Activated naive CD4-positive, alpha-beta T cell treated with anti-CD3 and anti-CD28 coated beads for 36 hours (primary cell): ENCODE data around the gene GPR153. TPM values are rescaled to one million over a fixed set of nuclear protein-coding genes. Genes with fewer than 3 reads are reported as not detected.

Source experiments
- CTCF ChIA-PET: fragments of 350-600 bp; sonication (Branson Sonifier 250); formaldehyde crosslinking; loops from one replicate; lab custom pipeline; 2021; ENCODE audit warnings: antibody characterized with exemption; lab: Charles Lee
- DNase-seq: peaks from one replicate; pipeline ENCODE4 v3.0.0-alpha.2; 2020
- H3K27ac Mint-ChIP-seq: one replicate; pipeline ENCODE4 v1.8.0; 2021; ENCODE audit warnings: mild to moderate bottlenecking, mixed read lengths
- H3K27me3 Mint-ChIP-seq: one replicate; pipeline ENCODE4 v1.8.0; 2021; ENCODE audit warnings: low read depth, mixed read lengths
- H3K36me3 Mint-ChIP-seq: one replicate; pipeline ENCODE4 v1.8.0; 2021; ENCODE audit warnings: low read depth, mixed read lengths
- H3K4me1 Mint-ChIP-seq: one replicate; pipeline ENCODE4 v1.8.0; 2021; ENCODE audit warnings: low read depth, mixed read lengths
- H3K4me3 Mint-ChIP-seq: one replicate; pipeline ENCODE4 v1.8.0; 2021; ENCODE audit warnings: mild to moderate bottlenecking, moderate library complexity, mixed read lengths
- H3K9me3 Mint-ChIP-seq: one replicate; pipeline ENCODE4 v1.8.0; 2021; ENCODE audit warnings: mixed read lengths
- intact Hi-C: fragments of 100-400 bp; cut with micrococcal nuclease; formaldehyde crosslinking; loops from one replicate; pipeline ENCODE4 v1.15.1; 2023
- total RNA-seq, 2 experiments: library from RNA; stranded (reverse); gene quantifications; one replicate each; pipeline ENCODE4 v1.2.3, GENCODE V29; 2021

The GPR153 gene
- total RNA-seq, 2 experiments from 2014 or later: 0.07 TPM

GRCh38 chr1:6281511-6282402, 20.9 kb upstream of the GPR153 start:
- H3K4me1 Mint-ChIP-seq: no peaks in the 10 kb centered on the region
- H3K36me3 Mint-ChIP-seq: no peaks in the 10 kb centered on the region
- no peaks in the 10 kb centered on the region for H3K27me3 Mint-ChIP-seq
- no peaks in the 10 kb centered on the region for H3K9me3 Mint-ChIP-seq
- CTCF ChIA-PET: no interaction called here
- H3K27ac Mint-ChIP-seq: no peak overlapping the region
- H3K4me3 Mint-ChIP-seq: no peak overlapping the region
- DNase-seq: no peak
- intact Hi-C loops: no loop called here

DNA sequence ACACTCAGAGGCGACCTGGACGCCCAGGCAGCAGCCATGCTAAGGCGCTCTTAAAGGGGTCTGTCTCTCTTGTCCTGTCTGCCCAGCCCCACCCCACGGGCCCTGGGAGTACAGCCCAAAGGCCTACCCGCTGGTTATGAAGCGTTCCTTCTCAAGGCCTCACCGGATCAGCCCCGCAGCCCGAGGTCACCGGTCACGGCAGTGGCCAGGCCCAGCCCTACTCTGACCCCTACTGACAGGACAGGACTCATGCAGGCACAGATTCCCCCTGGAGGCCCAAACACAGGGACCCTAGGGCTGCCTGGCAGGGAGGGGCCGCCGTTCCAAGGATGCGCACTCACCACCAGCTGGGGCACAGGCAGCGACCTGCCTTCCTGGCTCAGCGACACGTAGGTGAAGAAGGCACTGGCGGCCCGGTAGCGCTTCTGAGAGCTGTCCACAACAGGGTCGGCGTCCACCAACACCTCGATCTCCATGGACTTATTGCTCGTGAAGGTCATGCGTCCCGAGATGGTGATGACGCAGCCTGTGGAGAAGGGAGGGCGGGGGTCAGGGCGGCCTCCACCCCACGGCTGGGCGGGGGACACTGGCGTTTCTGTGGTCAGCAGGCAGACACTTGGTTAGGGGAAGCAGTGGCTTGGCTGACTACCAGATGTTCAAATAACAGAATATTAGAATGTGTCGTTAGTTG, 20.0 kb upstream of the GPR153 start:
- no peak for DNase-seq
- H3K4me3 Mint-ChIP-seq: no peak overlapping the region
- no peaks in the 10 kb centered on the region for H3K9me3 Mint-ChIP-seq
- H3K27me3 Mint-ChIP-seq: no peaks in the 10 kb centered on the region
- intact Hi-C loops: no loop called here
- CTCF ChIA-PET: no interaction called here
- no peaks in the 10 kb centered on the region for H3K4me1 Mint-ChIP-seq
- H3K36me3 Mint-ChIP-seq: no peaks in the 10 kb centered on the region
- H3K27ac Mint-ChIP-seq: no peak overlapping the region

DNA sequence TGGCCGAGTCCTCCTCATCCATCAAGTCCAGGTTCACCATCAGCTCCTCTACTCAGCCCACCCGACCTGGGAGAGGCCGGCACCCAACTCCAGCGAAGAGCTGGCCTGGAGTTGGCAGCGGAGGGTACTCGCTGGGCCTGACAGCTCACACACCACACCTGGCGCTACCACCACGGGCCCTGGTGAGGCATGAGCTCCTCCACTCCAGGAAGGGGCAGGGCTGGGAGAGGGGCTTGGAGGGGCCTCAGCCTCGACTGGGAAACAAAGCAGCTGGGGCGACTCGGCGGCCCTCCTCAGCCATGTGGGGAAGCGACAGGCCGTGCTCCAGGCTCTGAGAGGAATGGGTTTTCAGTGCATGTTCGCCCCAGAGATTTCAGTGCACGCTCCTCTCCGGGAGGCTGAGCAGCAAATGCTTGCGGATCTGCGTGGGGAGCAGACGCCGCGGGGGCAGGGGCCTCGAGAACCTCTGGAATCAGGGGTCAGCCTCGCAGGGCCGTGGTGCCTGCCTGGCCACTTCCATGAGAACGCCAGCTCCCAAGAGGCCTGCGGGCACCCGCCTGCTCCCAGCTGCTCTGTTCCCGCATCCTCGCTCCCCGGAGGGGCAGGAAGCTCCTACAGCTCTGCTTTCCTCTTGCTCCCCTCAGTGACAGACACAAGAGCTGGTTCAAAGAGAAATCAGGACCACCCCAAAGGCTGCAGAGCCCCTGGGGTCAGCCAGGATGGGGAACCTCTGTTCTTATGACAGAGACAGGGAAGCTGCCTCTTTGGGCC, 18.9 kb upstream of the GPR153 start:
- Mint-ChIP-seq H3K27me3 (no peaks in the 10 kb centered on the region), H3K4me1 (no peaks in the 10 kb centered on the region), H3K27ac (no peak overlapping the region), H3K9me3 (no peaks in the 10 kb centered on the region), H3K4me3 (no peak overlapping the region), H3K36me3 (no peaks in the 10 kb centered on the region)
- CTCF ChIA-PET: no interaction called here
- intact Hi-C loops: no loop called here
- DNase-seq: no peak

GRCh38 chr1:6279066-6279465, 18.2 kb upstream of the GPR153 start:
- H3K27ac Mint-ChIP-seq: no peak overlapping the region
- no peaks in the 10 kb centered on the region for H3K4me1 Mint-ChIP-seq
- DNase-seq: no peak
- intact Hi-C loops: no loop called here
- no peaks in the 10 kb centered on the region for H3K27me3 Mint-ChIP-seq
- no peaks in the 10 kb centered on the region for H3K9me3 Mint-ChIP-seq
- H3K4me3 Mint-ChIP-seq: no peak overlapping the region
- CTCF ChIA-PET: no interaction called here
- no peaks in the 10 kb centered on the region for H3K36me3 Mint-ChIP-seq

GRCh38 chr1:6278263-6278662, 17.4 kb upstream of the GPR153 start:
- Mint-ChIP-seq H3K4me1 (no peaks in the 10 kb centered on the region), H3K27ac (no peak overlapping the region), H3K9me3 (no peaks in the 10 kb centered on the region), H3K4me3 (no peak overlapping the region), H3K27me3 (no peaks in the 10 kb centered on the region), H3K36me3 (no peaks in the 10 kb centered on the region)
- CTCF ChIA-PET: interaction anchor here (0.6 kb wide), 1 partner anchor 126 kb away, joined by 3 read pairs; no protein-coding TSS in a partner anchor
- intact Hi-C loops: no loop called here
- DNase-seq: no peak

DNA sequence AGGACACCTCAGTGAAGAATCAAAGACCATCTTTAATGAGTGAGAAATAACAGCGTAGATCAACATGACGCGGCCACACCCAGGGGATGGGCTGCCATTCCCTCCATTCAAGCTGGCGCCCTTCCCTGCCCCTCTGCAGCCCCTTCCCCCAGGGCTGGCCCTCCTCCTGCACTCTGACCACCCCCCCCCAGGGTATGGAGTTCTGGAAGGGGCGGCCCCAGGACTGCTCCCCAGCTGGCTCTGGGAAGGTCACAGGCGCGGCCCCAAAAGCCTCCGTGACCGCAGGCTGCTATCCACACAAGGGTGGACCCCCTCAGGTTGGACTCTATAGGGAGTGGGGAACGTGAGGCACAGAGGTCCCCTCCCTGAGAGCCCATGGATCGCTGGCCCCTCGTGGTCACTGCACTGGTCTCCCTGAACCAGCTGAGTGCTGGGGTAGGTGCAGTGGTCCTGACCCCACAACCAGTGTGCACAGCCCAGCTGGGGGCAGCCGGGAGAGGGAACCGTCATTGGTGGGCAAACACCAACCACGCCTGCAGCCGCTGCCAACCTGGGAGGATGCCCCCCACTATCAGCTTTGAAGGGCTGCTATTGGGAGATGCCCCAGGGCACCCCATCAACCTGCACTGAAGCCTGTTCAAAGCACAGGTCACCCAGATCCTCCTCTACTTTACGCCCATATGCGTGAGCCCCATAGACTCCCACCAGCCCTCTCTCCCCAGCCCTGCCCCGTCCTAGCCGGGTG, 16.1 kb upstream of the GPR153 start:
- no peaks in the 10 kb centered on the region for H3K4me1 Mint-ChIP-seq
- H3K9me3 Mint-ChIP-seq: no peaks in the 10 kb centered on the region
- no peak overlapping the region for H3K27ac Mint-ChIP-seq
- no peaks in the 10 kb centered on the region for H3K36me3 Mint-ChIP-seq
- intact Hi-C loops: no loop called here
- no peak overlapping the region for H3K4me3 Mint-ChIP-seq
- no peaks in the 10 kb centered on the region for H3K27me3 Mint-ChIP-seq
- CTCF ChIA-PET: no interaction called here
- DNase-seq: no peak

DNA sequence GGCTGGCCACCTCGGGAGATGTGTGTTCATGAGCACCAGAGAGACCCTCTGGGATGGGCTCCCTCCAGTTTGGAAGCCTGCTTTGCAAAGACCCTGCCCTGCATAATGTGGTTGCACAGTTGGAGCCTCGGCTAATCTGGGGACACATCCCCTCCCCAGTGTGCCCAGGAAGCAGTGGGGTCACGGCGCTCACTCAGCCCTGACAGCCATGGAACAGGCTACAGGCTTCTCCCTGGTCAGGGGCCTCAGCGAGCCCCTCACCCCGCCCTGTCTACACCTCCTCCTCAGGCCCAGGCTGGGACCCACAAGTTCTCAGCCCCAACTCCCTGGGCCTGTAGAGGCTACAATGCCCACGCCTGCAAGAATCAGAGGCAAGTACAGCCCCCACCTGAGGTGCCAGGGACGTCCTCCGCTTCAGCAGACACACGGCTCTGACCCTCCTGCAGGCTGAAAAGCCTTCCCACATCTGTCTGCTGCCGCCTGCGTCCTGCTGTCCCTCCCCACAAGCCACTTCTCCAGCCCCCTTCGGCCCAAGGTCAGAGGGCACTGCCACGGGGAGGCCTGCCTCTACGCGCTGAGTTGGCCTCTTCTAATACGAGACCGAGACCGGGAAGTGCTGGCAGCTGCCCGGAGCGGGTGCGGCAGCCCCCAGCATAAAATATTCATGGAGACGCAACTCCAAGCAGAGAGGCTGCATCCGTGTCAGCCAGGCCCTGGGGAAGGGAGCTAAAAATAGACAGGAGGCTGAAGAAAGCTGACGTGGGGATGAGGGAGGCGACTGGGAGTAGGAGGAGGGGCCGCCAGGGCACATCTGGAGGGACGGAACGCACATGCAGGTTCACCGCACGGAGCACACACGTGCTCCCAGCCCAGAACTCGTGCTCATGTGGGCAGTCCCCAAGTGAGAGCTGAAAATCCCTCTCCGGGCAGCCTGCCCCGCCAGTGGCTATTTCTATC, 15.2 kb upstream of the GPR153 start:
- no peaks in the 10 kb centered on the region for H3K9me3 Mint-ChIP-seq
- intact Hi-C loops: no loop called here
- CTCF ChIA-PET: no interaction called here
- H3K36me3 Mint-ChIP-seq: no peaks in the 10 kb centered on the region
- H3K27me3 Mint-ChIP-seq: no peaks in the 10 kb centered on the region
- no peaks in the 10 kb centered on the region for H3K4me1 Mint-ChIP-seq
- DNase-seq: no peak
- no peak overlapping the region for H3K27ac Mint-ChIP-seq
- no peak overlapping the region for H3K4me3 Mint-ChIP-seq

GRCh38 chr1:6274622-6275139, 13.8 kb upstream of the GPR153 start:
- Mint-ChIP-seq H3K36me3 (no peaks in the 10 kb centered on the region), H3K4me1 (no peaks in the 10 kb centered on the region)
- CTCF ChIA-PET: no interaction called here

DNA sequence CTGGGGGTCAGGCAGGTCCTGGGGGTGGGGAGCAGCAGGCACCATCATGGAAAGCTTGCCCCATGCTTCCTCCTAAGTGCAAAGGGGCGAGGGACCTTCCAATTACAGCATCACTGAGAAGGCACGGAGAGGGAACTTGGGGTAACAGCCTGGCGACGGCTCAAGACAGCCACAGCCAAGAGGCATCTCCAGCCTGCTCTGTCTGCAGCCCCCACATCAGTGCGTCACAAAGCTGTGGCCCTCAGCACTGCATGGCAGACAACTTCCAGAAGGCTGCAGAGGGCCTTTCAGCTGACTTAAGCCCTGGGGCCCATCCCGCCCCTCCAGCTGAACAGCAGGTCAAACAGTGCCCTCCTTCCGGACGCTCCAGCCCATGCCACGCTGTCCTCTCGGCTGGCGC, 13.2 kb upstream of the GPR153 start:
- intact Hi-C loops: no loop called here
- Mint-ChIP-seq H3K27ac (no peak overlapping the region), H3K4me1 (no peaks in the 10 kb centered on the region), H3K36me3 (no peaks in the 10 kb centered on the region), H3K9me3 (no peaks in the 10 kb centered on the region), H3K4me3 (no peak overlapping the region), H3K27me3 (no peaks in the 10 kb centered on the region)
- DNase-seq: no peak
- CTCF ChIA-PET: no interaction called here

More at GRCh38 chr1:6274622-6275139, 13.8 kb upstream of the GPR153 start:
- Mint-ChIP-seq H3K4me3 (no peak overlapping the region), H3K27ac (no peak overlapping the region), H3K9me3 (no peaks in the 10 kb centered on the region), H3K27me3 (no peaks in the 10 kb centered on the region)
- no peak for DNase-seq
- intact Hi-C loops: no loop called here

DNA sequence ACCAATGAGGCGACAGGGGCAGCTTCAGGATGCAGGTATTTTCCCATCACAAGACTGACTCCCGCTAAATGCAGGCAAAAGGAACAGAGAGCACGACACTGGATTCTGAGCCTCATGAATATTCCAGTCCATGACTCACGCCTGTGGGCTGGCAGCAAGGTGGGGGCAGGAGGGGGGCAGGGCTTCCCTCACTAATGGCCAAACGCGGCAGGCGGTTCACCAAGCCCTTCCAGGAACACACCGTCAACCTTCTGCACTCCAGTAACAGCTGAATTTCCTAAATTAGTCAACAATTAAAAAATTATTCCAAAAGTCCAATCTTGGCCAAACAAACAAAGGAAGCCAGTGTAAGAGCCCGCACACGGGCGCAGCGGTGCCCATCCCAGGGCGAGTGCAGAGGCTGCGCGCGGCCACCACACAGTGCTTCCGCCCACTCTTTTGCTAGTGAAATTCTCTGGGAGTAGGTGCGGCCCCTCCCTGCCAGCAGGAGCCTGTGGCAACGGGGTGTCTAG, 12.5 kb upstream of the GPR153 start:
- no peaks in the 10 kb centered on the region for H3K4me1 Mint-ChIP-seq
- H3K27me3 Mint-ChIP-seq: no peaks in the 10 kb centered on the region
- H3K9me3 Mint-ChIP-seq: no peaks in the 10 kb centered on the region
- no peak for DNase-seq
- no peak overlapping the region for H3K4me3 Mint-ChIP-seq
- intact Hi-C loops: no loop called here
- H3K27ac Mint-ChIP-seq: no peak overlapping the region
- no peaks in the 10 kb centered on the region for H3K36me3 Mint-ChIP-seq
- CTCF ChIA-PET: no interaction called here

GRCh38 chr1:6272868-6273267, 12.0 kb upstream of the GPR153 start:
- CTCF ChIA-PET: no interaction called here
- H3K36me3 Mint-ChIP-seq: no peaks in the 10 kb centered on the region
- DNase-seq: no peak
- H3K4me3 Mint-ChIP-seq: no peak overlapping the region
- intact Hi-C loops: no loop called here
- H3K9me3 Mint-ChIP-seq: no peaks in the 10 kb centered on the region
- no peaks in the 10 kb centered on the region for H3K4me1 Mint-ChIP-seq
- no peaks in the 10 kb centered on the region for H3K27me3 Mint-ChIP-seq
- H3K27ac Mint-ChIP-seq: no peak overlapping the region
